Activated naive CD4-positive, alpha-beta T cell treated with anti-CD3 and anti-CD28 coated beads, Interleukin-2, amount 50 U/mL, for 16 hours (primary cell): ENCODE measurements around the gene IFITM1.
"Not testable (repeated sequence)": the region's sequence is repeated elsewhere in the genome, so short reads cannot be mapped to it uniquely, and the experiment has no call there.

Experiments used
- DNase-seq: peaks from one replicate; pipeline ENCODE4 v3.0.0-alpha.2; 2020

Gene IFITM1

DNA sequence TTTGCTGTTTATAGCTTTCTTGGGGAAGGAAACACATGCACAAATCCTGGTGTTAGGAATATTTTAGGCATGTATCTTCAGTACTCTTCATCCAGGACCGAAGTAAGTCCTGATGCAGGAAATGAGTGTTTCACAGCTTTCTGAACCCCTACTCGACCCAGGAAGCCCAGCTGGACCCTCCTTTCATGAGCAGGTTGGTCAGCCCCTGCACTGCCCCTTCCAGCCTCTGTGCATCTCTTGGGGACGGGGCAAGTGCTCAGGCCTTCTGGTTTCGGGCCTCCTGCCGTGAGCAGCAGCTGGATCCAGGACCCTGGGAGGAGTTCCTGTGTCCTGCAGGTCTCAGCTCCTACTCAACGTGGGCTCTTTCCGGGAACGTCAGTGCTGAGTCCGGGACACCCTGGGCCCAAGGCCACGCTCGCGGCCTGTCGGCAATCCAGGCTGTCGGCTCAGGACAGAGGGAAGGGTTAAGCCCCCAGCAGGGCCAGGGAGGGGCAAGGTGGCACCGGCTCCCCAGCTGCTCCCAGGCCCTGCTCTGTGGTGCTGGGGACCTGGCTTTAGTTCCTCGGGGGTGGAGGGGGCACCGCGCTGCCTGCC lies 3.8 kb upstream of the IFITM1 start:
- not testable (repeated sequence) for DNase-seq

DNA sequence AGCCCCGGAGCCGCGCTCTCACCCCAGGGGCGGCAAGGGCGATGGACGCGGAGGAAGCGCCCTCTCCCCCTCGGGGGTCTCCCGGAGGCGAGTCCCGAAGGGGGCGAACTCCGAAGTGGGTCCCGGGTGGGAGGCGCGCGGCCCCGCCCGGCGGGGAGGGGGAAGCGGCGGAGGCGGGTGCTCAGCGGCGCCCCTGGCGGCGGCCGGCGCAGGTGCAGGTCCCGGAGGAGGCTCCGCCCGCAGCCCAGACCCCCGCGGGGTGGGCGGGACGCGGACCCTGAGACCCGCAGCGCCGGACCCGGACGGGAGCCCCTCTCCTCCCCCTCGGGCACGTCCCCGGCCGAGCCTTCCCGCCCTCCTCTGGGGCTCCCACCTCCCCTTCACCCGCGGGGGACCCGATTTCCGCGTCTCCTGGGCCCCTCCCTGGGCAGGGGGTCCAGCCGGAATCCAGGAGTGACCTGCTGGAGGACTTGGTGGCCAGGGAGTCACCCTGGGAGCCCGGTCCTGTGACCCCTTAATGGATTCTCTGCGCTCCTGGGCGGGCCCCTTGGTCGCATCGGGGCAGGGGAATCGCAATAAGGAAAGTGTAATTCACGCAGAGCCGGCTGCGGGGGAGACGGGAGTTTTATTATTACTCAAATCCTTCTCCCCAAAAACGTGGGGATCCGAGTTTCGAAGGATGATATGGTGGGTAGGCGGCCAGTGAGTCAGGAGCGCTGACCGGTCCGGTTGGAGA lies 2.7 kb upstream of the IFITM1 start:
- DNase-seq = not testable (repeated sequence)

DNA sequence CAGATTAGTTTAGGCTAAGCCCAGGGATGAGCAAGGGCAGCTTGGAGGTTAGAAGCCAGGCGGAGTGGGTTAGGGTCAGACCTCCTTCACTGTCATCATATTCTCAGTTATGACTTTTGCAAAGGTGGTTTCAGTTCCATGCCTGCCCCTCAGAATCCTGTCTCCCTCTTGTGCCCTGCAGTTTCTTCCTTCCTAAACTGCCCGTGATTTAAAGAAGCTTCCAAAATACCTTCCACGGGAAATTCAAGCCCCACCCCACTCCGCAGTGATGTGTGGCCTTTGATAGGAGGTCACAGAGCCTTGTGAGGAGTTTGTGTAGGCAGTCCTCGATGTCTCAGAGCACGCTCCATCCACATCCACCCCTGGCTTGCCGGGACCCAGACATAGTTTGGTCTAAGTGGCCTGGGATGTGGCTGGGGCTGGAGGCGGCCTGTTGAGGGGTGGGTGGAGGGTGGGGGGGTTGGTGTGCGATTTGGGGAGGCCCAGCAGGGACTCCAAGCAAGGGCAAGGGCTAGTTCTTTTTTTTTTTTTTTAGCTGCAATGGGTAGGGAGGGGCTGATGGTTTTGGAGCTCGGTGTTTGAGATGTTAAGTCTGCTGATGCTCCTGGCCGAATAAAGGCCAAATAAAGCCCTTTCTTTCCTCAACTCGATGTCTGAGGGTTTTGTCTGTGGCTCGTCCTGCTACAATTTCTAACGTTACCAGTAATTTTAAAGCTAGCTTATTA lies 1.6 kb upstream of the IFITM1 start:
- no peak for DNase-seq

DNA sequence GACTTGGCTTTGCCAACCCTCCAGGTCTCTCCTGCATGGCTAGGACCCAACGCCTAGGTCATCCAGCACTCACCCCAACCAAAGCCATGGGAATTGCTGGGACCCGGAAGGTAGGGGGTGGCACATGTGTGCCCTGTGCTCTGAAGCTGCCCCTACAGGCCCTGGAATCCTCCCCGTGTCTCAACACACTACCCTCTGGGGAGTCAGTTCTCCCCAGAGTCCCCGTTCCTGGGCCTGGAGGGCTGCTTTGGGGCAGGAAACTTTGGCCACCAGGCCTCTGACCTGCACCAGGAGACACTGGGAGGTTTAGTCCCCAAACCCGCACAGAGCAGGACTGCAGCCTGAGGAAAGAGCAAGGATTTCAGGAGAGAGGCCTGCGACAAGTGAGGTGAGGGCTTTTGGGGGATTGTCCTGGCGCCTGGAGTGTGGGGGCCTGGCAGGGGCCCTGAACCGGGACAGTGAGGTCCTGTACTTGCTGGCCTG lies 495 bp upstream of the IFITM1 start:
- no peak for DNase-seq

DNA sequence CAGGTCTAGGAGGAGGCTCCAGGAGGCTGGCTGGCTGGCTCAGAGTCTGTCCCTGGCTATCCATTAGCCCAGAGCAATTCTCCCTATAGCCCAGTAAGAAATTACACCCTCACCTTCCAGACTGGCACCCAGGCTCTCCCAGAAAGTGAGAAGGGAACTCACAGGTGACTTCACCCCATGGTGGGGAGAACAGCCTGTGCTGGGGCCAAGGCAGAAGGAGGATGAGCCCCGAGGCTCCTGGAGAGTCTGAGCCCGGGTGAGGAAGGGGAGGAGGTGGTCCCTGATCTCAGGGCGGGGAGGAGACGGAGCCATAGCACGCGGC lies 675 bp downstream of the IFITM1 start:
- DNase-seq = not testable (repeated sequence)

DNA sequence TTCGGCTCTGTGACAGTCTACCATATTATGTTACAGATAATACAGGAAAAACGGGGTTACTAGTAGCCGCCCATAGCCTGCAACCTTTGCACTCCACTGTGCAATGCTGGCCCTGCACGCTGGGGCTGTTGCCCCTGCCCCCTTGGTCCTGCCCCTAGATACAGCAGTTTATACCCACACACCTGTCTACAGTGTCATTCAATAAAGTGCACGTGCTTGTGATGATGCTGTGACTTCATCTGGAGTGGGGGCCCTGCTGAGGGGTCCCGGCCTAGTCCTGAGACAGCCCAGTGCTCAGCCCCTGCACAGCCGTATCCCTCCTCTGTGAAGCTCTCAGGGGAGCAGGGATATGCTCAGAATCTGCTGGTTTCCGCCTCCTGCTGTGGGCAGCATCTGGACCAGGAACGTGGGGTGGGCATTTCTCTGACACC lies 1.2 kb downstream of the IFITM1 start:
- DNase-seq = no peak

DNA sequence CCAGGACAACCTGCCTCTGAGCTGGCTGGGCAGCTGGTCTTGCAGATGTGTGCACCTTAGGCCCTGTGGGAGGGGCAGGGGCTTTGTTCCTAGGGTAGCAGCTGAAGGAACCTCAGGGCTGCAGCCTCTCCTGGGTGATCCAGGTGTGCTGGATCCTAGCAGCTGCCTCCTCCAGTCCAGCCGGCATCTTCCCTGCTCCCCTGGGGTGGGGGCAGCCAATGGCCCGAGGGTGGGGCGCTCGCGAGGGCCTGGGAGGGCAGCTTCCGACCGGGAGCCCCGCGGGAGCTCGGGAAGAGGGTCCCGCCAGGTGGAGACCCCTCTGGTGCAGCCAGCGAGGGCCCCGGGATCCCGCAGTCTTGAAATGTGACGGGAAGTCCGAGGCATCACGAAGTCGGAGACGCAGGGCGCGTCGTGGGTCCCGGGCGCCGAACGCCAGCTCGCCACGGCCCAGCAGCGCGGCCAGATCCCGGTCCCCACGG lies 1.7 kb downstream of the IFITM1 start:
- DNase-seq = no peak

DNA sequence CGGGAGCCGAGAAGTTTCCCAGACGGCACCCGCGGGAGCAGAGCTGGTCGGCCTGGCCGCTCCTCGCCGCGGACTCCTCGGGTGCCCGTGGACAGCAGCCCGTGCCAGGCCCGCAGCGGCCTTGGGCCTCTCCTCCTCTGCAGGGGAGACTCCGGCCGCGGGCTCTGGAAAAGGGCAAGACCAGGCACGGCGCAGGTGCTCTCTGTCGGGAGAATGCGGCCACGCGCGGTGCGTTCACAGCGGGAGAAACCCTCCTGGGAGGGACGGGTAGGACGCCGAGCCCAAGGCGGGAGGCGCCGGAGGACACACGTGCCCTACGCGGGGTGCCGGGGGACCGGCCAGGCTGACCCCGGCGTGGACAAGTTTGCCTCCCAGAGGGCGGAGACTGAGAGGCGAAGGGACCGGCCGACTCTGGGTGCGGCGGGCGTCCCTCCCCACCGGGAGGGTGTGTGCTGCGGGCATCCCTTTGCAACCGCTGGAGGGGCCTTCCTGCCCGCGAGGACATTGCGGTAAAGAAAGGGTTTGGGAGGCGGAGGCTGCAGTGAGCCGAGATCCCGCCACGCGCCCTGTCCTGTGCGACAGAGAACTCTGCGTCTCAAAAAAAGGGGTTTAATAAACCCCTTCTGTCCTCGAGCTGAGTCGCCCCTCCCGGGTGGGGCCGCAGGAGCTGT lies 2.3 kb downstream of the IFITM1 start:
- DNase-seq = no peak

DNA sequence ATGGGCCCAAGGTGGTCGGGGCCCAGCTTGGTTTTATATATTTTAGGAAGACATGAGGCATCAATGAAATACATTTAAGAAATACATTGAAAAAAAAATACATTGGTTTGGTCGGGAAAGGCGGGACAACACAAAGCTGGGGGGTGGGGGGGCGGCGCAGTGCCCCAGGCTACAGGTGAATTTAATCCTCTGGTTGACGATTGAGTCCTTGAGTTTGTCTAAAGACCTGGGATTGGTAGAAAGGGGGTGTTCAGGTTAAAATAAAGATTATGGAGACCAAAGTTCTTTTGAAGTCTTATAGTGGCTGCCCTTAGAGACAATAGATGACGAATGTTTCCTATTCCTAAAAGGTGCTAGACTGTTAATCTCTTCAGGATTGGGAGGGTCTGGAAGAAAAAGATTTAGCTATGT lies 3.1 kb downstream of the IFITM1 start:
- DNase-seq = no peak

DNA sequence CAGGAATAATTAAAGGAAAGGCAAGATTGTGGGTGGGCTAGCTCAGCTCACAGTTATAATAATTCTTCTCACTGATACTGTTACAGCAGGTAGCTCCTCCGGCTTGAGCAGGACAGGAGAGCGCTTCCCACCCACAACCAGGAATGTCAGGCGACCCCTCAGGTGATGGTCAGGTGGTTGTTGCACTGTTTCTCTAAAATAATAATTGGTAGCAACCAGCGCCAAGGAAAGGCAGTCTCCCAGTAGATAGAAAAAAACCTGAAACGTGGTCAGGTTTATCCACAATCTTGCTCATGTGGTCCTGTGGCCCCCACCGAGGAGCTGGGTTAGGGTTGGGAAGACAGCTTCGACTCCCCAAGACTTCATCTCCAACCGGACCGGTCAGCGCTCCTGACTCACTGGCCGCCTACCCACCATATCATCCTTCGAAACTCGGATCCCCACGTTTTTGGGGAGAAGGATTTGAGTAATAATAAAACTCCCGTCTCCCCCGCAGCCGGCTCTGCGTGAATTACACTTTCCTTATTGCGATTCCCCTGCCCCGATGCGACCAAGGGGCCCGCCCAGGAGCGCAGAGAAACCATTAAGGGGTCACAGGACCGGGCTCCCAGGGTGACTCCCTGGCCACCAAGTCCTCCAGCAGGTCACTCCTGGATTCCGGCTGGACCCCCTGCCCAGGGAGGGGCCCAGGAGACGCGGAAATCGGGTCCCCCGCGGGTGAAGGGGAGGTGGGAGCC lies 4.0 kb downstream of the IFITM1 start:
- DNase-seq = not testable (repeated sequence)

DNA sequence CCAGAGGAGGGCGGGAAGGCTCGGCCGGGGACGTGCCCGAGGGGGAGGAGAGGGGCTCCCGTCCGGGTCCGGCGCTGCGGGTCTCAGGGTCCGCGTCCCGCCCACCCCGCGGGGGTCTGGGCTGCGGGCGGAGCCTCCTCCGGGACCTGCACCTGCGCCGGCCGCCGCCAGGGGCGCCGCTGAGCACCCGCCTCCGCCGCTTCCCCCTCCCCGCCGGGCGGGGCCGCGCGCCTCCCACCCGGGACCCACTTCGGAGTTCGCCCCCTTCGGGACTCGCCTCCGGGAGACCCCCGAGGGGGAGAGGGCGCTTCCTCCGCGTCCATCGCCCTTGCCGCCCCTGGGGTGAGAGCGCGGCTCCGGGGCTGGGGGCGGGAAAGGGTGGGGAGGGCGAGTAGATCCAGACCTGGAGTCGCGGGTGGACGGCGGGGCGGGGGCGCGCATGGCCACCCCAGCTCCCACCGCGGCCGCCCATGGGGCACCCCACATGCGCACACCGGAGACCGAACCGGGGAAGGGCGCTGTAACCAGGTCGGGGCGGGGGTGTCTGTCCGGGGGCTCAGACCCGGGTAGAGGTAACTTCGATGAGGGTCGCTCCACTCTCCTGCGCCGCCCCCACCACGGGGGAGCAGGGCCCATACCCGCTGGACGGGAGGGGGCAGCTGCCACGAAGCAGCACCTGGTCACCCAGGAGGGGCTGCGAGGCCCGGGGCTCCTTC lies 4.7 kb downstream of the IFITM1 start:
- not testable (repeated sequence) for DNase-seq

DNA sequence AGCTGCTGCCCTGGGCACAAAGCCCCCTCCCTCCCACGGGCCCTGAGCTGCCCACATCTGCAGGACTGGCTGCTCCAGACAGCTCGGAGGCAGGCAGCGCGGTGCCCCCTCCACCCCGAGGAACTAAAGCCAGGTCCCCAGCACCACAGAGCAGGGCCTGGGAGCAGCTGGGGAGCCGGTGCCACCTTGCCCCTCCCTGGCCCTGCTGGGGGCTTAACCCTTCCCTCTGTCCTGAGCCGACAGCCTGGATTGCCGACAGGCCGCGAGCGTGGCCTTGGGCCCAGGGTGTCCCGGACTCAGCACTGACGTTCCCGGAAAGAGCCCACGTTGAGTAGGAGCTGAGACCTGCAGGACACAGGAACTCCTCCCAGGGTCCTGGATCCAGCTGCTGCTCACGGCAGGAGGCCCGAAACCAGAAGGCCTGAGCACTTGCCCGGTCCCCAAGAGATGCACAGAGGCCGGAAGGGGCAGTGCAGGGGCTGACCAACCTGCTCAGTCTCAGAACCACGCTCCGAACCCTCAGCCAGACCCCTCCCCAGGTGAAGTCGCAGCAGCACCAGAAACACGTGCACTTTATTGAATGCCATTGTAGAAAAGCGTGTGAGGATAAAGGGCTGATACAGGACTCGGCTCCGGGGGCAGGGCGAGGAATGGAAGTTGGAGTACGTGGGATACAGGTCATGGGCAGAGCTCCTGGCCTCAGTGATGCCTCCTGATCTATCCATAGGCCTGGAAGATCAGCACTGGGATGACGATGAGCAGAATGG lies 5.5 kb downstream of the IFITM1 start:
- DNase-seq = not testable (repeated sequence)

DNA sequence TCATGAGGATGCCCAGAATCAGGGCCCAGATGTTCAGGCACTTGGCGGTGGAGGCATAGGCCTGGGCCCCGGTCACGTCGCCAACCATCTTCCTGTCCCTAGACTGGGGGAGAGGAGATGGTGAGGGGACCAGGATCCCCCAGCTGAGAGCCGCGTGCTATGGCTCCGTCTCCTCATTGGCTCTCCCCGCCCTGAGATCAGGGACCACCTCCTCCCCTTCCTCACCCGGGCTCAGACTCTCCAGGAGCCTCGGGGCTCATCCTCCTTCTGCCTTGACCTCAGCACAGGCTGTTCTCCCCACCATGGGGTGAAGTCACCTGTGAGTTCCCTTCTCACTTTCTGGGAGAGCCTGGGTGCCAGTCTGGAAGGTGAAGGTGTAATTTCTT lies 6.0 kb downstream of the IFITM1 start:
- not testable (repeated sequence) for DNase-seq

DNA sequence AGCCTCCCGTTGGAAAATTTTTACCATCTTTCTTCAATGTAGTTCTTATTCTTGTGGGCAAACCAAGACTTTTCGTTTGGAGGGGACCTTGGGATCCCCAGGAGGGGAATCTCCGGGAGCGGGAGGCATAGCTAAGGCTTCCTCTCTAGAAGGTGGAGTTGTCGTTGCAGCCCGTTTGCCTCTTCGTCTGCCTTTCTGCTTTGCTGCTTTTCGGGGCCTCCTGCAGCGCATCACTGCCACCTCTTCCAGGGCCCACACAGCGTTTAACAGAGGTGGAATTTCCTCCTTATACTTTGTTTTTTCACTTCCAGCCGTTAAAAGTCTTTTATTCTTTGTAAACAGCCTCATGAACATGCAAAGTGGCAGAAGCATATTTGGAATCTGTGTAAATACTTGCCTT lies 10.3 kb downstream of the IFITM1 start:
- DNase-seq = no peak

DNA sequence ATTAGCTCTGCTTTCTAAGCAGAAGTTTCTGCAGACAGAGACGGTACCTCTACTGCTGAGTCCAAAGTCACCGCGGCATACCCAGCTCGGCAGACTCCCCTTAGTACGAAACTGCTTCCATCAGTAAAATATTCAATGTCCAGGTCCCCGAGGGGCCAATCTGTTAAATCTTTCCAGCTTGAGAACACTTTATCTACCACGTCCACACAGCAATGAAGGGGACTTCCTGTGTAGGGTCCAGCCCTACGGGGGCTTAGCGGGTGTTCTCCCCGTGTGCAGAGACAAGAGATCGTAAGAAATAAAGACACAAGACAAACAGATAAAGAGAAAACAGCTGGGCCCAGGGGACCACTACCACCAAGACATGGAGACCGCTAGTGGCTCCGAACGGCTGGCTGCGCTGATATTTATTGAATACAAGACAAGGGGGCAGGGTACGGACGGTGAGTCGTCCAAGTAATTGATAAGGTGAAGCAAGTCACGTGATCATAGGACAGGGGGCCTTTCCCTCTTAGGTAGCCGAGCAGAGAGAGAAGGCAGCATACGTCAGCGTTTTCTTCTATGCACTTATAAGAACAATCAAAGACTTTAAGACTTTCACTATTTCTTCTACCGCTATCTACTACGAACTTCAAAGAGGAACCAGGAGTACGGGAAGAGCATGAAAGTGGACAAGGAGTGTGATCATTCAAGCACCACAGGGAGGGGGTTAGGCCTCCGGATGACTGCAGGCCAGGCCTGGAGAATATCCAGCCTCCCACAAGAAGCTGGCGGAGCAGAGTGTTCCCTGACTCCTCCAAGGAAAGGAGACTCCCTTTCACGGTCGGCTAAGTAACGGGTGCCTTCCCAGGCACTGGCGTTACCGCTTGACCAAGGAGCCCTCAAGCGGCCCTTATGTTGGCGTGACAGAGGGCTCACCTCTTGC lies 11.0 kb downstream of the IFITM1 start:
- not testable (repeated sequence) for DNase-seq

DNA sequence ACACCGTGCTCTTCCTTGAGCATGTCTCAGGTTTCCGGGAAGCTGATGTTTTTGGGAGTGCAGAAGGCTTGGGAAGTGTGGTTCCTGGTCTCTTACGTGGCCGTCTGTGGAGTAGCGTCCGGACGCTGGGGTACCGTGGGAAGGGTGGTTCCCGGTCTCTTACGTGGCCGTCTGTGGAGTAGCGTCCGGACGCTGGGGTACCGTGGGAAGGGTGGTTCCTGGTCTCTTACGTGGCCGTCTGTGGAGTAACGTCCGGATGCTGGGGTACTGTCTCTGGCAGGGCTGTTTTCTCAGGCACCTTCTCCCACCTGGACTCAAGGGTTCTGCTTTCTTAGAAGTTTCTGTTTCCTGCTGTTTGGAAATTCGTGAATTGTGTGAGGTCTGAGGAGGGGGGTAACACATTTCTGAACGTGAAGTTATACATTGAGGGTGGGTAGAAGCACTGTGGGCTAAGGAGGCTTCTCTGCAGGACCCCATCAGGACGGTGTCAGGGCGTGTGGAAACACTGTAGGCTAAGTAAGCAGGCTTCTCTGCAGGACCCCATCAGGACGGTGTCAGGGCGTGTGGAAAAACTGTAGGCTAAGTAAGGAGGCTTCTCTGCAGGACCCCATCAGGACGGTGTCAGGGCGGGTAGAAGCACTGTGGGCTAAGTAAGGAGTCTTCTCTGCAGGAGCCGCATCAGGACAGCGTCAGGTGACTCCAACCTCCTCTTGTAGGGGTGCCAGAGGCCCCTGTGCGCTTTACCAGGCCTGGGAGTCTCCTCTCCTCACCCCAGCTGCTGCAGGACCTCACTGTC lies 12.2 kb downstream of the IFITM1 start:
- DNase-seq = no peak

DNA sequence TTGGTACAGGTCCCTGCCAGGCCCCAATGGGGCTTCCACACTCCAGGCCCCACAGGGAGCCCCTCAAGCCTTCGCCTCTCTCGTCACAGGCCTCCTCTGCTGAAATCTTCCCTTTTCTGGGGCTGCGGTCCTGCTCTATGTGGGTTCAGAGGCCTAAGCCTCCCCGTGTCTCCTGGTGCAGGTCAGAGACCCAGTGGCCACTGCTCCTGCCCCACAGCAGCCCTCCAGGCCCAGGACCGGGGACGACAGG lies 12.7 kb downstream of the IFITM1 start:
- DNase-seq = no peak

DNA sequence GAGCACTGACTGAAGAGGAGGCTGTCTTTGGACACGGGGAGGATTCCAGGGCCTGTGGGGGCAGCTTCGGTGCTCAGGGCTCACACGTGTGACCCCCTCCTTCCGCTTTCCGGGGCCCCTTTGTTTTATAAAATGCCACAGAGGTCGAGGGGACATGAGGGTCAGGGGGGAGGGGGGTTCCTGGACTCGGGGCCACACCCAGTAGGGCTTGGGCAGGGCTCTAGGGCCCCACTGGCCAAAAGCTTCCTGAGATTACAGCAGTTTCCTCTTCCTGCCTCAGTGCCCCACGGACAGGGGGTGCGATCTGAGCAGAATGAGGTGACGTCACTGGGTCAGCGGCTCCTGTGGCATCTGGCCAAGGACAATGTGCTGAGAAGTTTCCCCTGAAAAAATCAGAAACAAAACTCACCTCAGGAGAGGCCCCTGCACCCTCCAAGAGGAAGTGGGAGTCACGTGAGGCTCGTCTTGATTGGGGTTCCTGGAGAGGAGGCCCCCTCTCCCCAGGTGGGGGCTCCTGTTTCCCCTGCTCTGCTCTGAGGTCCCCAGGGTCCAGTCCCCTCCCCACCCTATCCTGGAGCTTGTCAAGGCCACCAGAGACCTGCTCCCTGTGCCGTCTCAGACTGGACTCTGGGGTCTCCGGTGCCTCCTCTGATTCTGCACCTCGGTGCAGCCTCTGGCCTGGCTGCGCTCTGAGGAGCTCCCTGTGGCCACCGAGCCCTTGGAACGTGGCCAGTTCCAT lies 13.2 kb downstream of the IFITM1 start:
- no peak for DNase-seq

DNA sequence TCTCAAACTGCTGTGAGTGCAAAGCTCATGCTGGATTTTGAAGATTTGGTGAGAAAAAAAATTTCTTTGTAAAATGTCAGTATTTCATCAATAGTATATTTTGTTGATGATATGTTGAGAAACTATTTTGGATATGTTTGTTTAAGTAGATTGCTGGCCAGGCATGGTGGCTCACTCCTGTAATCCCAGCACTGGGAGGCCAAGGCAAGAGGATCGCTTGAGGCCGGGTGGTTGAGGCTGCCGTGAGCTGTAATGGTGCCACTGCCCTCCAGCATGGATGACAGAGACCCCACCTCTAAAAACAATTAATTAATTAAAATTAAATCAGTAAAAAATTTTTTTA lies 13.7 kb downstream of the IFITM1 start:
- DNase-seq = no peak
